Measurements from ENCODE around the gene RNLS.

- TF ChIP-seq GABPA (IDR thresholded peaks at IDR 0.05; ENCODE audit: borderline replicate concordance, insufficient read depth, low read length) (no peak), MAFK (IDR thresholded peaks at IDR 0.05; ENCODE audit: low read depth, low read length) (no peak), CHD7 (IDR thresholded peaks at IDR 0.05; ENCODE audit: insufficient replicate concordance, low read length) (no peak), EZH2 (IDR thresholded peaks at IDR 0.05; ENCODE audit: low read depth, low read length, severe bottlenecking) (no peak), CTCF (IDR thresholded peaks at IDR 0.05; ENCODE audit: control extremely low read depth in 1 of 3, insufficient read depth in 1 of 3, low read depth in 1 of 3, low read length in 3 of 3) (no peak), BACH1 (IDR thresholded peaks at IDR 0.05; ENCODE audit: low read length) (no peak)
Observed at GRCh38 chr10:88319960-88320517, 263.1 kb downstream of the RNLS start.
